Neural progenitor cell (in vitro differentiated cells): ENCODE data around the gene SPATA3. TPM values are rescaled to one million over a fixed set of nuclear protein-coding genes. Genes with fewer than 3 reads are reported as not detected.

Experiments used
- DNase-seq: peaks from one replicate; pipeline ENCODE4 v3.0.0-alpha.2; 2016; ENCODE audit warnings: low spot score
- H2AFZ ChIP-seq: fragments of 200-600 bp; sonication (generic); replicated peaks from 2 replicates; pipeline ENCODE4 v1.6.1; 2016; ENCODE audit warnings: antibody characterized with exemption
- H3F3A ChIP-seq: fragments of 200-600 bp; sonication (generic); 2 replicates; pipeline ENCODE4 v1.6.1; 2016; ENCODE audit warnings: antibody characterized with exemption, low read depth
- H3K27ac ChIP-seq: fragments of 200-600 bp; sonication (generic); 2 replicates; pipeline ENCODE4 v1.5.1; 2016; ENCODE audit warnings: mild to moderate bottlenecking
- H3K27me3 ChIP-seq: fragments of 200-600 bp; sonication (generic); 2 replicates; pipeline ENCODE4 v1.6.1; 2016; ENCODE audit warnings: mild to moderate bottlenecking, moderate library complexity
- H3K36me3 ChIP-seq: fragments of 200-600 bp; sonication (generic); 2 replicates; pipeline ENCODE4 v1.5.1; 2016
- H3K4me1 ChIP-seq: fragments of 200-600 bp; sonication (generic); 2 replicates; pipeline ENCODE4 v1.6.1; 2016; ENCODE audit warnings: mixed run types
- H3K4me2 ChIP-seq: fragments of 200-600 bp; sonication (generic); 2 replicates; pipeline ENCODE4 v1.6.1; 2016
- H3K4me3 ChIP-seq: fragments of 200-600 bp; sonication (generic); 2 replicates; pipeline ENCODE4 v1.5.1; 2016
- H3K79me2 ChIP-seq: fragments of 200-600 bp; sonication (generic); 2 replicates; pipeline ENCODE4 v1.6.1; 2016; ENCODE audit warnings: low read depth
- H3K9ac ChIP-seq: fragments of 200-600 bp; sonication (generic); 2 replicates; pipeline ENCODE4 v1.6.1; 2016
- H3K9me3 ChIP-seq: fragments of 200-600 bp; sonication (generic); 2 replicates; pipeline ENCODE4 v1.5.1; 2016; ENCODE audit warnings: low read depth
- H4K20me1 ChIP-seq: fragments of 200-600 bp; sonication (generic); 2 replicates; pipeline ENCODE4 v1.6.1; 2016; ENCODE audit warnings: low read depth
- H3K27ac Mint-ChIP-seq: 3 replicates; pipeline ENCODE4 v1.8.0; 2021; ENCODE audit warnings: mixed read lengths
- H3K27me3 Mint-ChIP-seq: 2 replicates; pipeline ENCODE4 v1.8.0; 2022; ENCODE audit warnings: low read depth, mild to moderate bottlenecking, inconsistent platforms, moderate library complexity, mixed read lengths; ENCODE audit not compliant: insufficient read depth
- H3K36me3 Mint-ChIP-seq: 3 replicates; pipeline ENCODE4 v1.8.0; 2021; ENCODE audit warnings: mixed read lengths
- H3K4me1 Mint-ChIP-seq: 3 replicates; pipeline ENCODE4 v1.8.0; 2021; ENCODE audit warnings: mixed read lengths
- H3K4me3 Mint-ChIP-seq: 3 replicates; pipeline ENCODE4 v1.8.0; 2021; ENCODE audit warnings: mild to moderate bottlenecking, moderate library complexity, mixed read lengths
- H3K9me3 Mint-ChIP-seq: 3 replicates; pipeline ENCODE4 v1.8.0; 2020; ENCODE audit warnings: mixed read lengths
- EZH2 ChIP-seq: fragments of 200-600 bp; sonication (generic); IDR thresholded peaks from 2 replicates; pipeline ENCODE4 v1.6.1; 2017; ENCODE audit warnings: antibody characterized with exemption, mild to moderate bottlenecking, moderate library complexity
- EZH2phosphoT487 ChIP-seq: fragments of 200-600 bp; sonication (generic); IDR thresholded peaks from 2 replicates; pipeline ENCODE4 v1.6.1; 2017; ENCODE audit warnings: antibody characterized with exemption
- total RNA-seq: library from RNA; depleted of rRNA; stranded (reverse); fragments of >200 nt; gene quantifications from 2 replicates; pipeline ENCODE4 v1.2.3, GENCODE V29; 2015; ENCODE audit warnings: low replicate concordance
- TF ChIP-seq, protein P1 (sequence below): fragments of 200-600 bp; sonication (generic); IDR thresholded peaks from 2 replicates; pipeline ENCODE4 v1.5.1; 2017; ENCODE audit warnings: antibody characterized with exemption, mild to moderate bottlenecking

SPATA3 gene
- total RNA-seq, 1 donor from 2014 or later = not detected

DNA sequence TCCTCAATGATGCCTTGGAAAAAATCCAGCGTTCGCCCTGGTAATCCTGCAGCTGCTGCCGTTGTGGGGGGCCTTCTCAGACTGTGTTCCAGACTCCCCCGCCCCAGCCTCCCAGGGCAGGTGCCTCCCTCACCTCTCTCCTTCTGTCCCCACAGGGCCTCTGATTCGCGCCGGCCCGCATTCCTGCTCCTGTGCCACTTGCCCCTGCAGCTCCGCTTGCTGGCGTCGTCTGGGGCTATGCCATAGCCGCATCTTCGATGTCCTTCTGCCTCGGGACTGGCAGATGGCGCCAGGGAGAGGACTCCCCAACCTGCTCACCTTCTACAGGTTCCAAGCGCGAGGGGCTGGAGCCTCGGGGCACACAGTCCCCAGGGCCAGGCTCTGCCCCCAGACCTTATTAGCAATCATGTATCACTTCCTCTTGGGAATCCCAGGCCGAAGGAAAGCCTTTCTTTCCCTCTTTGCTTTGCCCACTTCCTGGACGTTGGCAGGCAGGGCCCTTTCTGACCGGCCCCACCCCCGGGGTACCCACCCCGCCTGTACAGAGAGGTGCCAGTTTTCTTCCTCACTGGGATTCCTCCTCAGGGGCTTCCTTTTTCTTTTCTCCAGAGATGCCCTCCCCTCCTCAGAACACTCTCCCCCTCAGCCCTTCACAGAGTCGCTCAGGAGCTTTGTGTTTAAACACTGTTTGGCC lies 4.4 kb downstream of the SPATA3 start:
- H3K27me3 Mint-ChIP-seq = peaks cover 16% of the 10 kb centered on the region

DNA sequence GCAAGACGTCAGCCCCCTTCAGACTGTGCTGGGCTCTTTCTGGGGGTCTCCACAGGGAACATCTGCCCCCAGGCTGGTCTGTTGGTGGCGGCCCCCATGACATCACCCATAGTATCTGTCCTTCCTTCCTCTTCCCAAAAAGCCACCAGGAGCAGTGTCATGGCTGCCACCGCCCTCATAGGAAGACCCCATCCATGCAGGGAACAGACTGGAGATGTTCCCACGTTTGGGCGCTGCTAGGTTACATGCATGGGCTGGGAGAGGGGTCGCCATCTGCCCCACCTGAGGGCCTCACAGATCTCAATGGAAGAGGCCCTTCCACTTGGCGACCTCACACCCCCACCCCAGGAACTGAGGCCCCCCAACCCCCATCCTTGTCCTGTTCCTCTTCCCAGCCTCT lies 5.1 kb downstream of the SPATA3 start:
- no peak overlapping the region for H3K4me3 Mint-ChIP-seq

More for the DNA sequence above, 4.4 kb downstream of the SPATA3 start:
- DNase-seq = peak; percentile 46
- H3F3A ChIP-seq = no peaks in the 10 kb centered on the region
- no peaks in the 10 kb centered on the region for H3K79me2 ChIP-seq
- peaks cover 2% of the 10 kb centered on the region for H3K4me1 Mint-ChIP-seq
- no peaks in the 10 kb centered on the region for H4K20me1 ChIP-seq
- no peak overlapping the region for H3K4me3 ChIP-seq
- H2AFZ ChIP-seq = peak overlapping the region; percentile 39
- H3K9me3 ChIP-seq = no peaks in the 10 kb centered on the region
- H3K4me1 ChIP-seq = no peaks in the 10 kb centered on the region
- H3K36me3 ChIP-seq = no peaks in the 10 kb centered on the region
- H3K9ac ChIP-seq = no peak overlapping the region
- TF ChIP-seq EZH2phosphoT487 (no peak), EZH2 (no peak)
- TF ChIP-seq, protein P1, sequence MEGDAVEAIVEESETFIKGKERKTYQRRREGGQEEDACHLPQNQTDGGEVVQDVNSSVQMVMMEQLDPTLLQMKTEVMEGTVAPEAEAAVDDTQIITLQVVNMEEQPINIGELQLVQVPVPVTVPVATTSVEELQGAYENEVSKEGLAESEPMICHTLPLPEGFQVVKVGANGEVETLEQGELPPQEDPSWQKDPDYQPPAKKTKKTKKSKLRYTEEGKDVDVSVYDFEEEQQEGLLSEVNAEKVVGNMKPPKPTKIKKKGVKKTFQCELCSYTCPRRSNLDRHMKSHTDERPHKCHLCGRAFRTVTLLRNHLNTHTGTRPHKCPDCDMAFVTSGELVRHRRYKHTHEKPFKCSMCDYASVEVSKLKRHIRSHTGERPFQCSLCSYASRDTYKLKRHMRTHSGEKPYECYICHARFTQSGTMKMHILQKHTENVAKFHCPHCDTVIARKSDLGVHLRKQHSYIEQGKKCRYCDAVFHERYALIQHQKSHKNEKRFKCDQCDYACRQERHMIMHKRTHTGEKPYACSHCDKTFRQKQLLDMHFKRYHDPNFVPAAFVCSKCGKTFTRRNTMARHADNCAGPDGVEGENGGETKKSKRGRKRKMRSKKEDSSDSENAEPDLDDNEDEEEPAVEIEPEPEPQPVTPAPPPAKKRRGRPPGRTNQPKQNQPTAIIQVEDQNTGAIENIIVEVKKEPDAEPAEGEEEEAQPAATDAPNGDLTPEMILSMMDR = peak; percentile 25
- H3K9me3 Mint-ChIP-seq = peaks cover 17% of the 10 kb centered on the region
- H3K27ac ChIP-seq = no peak overlapping the region
- H3K27ac Mint-ChIP-seq = no peak overlapping the region
- H3K36me3 Mint-ChIP-seq = peaks cover 5% of the 10 kb centered on the region
- peaks cover 23% of the 10 kb centered on the region for H3K27me3 ChIP-seq
- no peak overlapping the region for H3K4me2 ChIP-seq
- H3K4me3 Mint-ChIP-seq = no peak overlapping the region

DNA sequence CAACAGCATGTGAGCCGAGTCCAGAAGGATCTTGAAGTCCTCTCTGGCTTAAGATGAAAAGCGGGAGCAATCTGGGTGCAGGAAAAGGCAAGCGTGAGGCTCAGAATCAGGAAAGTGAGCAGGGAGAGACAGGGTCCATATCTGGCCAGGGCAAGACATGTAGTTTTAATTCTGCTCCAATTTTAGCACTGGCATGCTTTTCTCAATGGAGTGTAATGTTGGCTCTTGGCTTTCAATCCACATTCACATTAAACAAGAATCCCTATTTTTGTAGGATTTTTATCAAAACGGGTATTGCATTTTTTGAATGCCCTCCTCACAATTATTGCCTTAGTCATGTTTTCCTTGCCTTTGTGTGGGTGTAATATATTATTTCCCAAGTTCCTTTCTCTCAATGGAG lies 6.0 kb downstream of the SPATA3 start:
- Histone ChIP-seq H3K4me3 (no peak overlapping the region), H3K4me1 (peaks cover 3% of the 10 kb centered on the region), H3K79me2 (no peaks in the 10 kb centered on the region), H3K27me3 (peaks cover 23% of the 10 kb centered on the region), H3K9ac (no peak overlapping the region), H3F3A (no peaks in the 10 kb centered on the region), H4K20me1 (no peaks in the 10 kb centered on the region), H3K27ac (no peak overlapping the region), H3K4me2 (no peak overlapping the region), H3K9me3 (no peaks in the 10 kb centered on the region), H2AFZ (no peak overlapping the region), H3K36me3 (no peaks in the 10 kb centered on the region)
- H3K9me3 Mint-ChIP-seq = peaks cover 21% of the 10 kb centered on the region
- peaks cover 7% of the 10 kb centered on the region for H3K4me1 Mint-ChIP-seq
- peaks cover 8% of the 10 kb centered on the region for H3K36me3 Mint-ChIP-seq
- no peak for DNase-seq
- TF ChIP-seq EZH2 = no peak
- no peak for TF ChIP-seq EZH2phosphoT487
- TF ChIP-seq, protein P1 = no peak
- H3K27me3 Mint-ChIP-seq = peaks cover 20% of the 10 kb centered on the region
- H3K27ac Mint-ChIP-seq = no peak overlapping the region
- no peak overlapping the region for H3K4me3 Mint-ChIP-seq

More for the DNA sequence above, 5.1 kb downstream of the SPATA3 start:
- H3K27ac Mint-ChIP-seq = no peak overlapping the region
- H3K36me3 Mint-ChIP-seq = peaks cover 8% of the 10 kb centered on the region
- peaks cover 4% of the 10 kb centered on the region for H3K4me1 Mint-ChIP-seq
- no peak overlapping the region for H3K4me3 ChIP-seq
- H2AFZ ChIP-seq = no peak overlapping the region
- H3K79me2 ChIP-seq = no peaks in the 10 kb centered on the region
- H3K9ac ChIP-seq = no peak overlapping the region
- no peaks in the 10 kb centered on the region for H3K9me3 ChIP-seq
- TF ChIP-seq EZH2 (no peak), EZH2phosphoT487 (no peak)
- TF ChIP-seq, protein P1 = no peak
- H3K9me3 Mint-ChIP-seq = peaks cover 21% of the 10 kb centered on the region
- DNase-seq = no peak
- H3K27me3 Mint-ChIP-seq = peaks cover 19% of the 10 kb centered on the region
- no peaks in the 10 kb centered on the region for H3K36me3 ChIP-seq
- no peaks in the 10 kb centered on the region for H3K4me1 ChIP-seq
- peaks cover 23% of the 10 kb centered on the region for H3K27me3 ChIP-seq
- no peaks in the 10 kb centered on the region for H4K20me1 ChIP-seq
- no peaks in the 10 kb centered on the region for H3F3A ChIP-seq
- no peak overlapping the region for H3K27ac ChIP-seq
- H3K4me2 ChIP-seq = no peak overlapping the region
